Measurements from ENCODE around the gene WDR20. TPM values are rescaled to one million over a fixed set of nuclear protein-coding genes. Genes with fewer than 3 reads are reported as not detected.

The WDR20 gene, protein sequence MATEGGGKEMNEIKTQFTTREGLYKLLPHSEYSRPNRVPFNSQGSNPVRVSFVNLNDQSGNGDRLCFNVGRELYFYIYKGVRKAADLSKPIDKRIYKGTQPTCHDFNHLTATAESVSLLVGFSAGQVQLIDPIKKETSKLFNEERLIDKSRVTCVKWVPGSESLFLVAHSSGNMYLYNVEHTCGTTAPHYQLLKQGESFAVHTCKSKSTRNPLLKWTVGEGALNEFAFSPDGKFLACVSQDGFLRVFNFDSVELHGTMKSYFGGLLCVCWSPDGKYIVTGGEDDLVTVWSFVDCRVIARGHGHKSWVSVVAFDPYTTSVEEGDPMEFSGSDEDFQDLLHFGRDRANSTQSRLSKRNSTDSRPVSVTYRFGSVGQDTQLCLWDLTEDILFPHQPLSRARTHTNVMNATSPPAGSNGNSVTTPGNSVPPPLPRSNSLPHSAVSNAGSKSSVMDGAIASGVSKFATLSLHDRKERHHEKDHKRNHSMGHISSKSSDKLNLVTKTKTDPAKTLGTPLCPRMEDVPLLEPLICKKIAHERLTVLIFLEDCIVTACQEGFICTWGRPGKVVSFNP
- total RNA-seq (2022; extraction: Qiagen RNA extraction) = 21.8 to 22.9 TPM (median 22.7 TPM) in 5 replicates

DNA sequence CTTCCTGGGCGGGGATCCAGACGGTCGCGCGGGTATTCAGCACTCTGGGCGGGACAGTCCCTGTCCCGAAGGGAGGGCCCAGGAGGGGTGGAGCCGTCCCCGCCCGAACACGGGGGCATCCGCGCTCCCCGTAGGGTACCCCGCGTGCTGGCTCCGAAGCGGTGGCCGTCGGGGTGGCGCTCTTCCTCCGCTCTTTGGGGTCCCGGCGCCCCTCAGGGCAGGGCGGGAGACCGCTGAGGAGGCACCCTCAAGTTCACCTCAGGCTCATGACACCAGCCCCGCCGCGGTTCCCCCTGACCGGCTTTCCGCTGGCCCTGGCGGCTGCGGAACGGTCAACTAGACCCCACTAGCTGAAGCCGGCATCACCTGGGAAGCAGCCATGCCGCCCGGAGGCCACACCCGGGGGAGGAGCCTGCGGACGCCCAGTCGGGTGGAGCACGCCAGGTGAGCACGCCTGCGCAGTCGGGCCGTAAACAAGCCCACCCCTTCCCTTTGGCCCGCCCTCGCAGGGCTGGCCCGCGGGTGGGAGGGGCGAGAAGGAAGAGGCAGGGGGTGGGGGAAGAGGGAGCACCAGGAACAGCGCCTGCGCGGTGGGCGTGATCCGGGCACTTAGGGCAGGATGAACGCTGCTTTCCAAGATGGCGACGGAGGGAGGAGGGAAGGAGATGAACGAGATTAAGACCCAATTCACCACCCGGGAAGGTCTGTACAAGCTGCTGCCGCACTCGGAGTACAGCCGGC is at the start of gene WDR20:
WDR20 (plus strand) TSS at position 612 of the 741 bp plus-strand sequence; CDS start at position 639, 27 bp downstream.

Other genes starting within 250 kb of the WDR20 start
- gene DYNC1H1, start 175.3 kb upstream of the WDR20 start, total RNA-seq (2022; extraction: Qiagen RNA extraction) = 136 to 255 TPM (median 236 TPM) in 5 replicates
- gene HSP90AA1, start 52.9 kb upstream of the WDR20 start, total RNA-seq (2022; extraction: Qiagen RNA extraction) = 731 to 880 TPM (median 842 TPM) in 5 replicates
- 18.1 to 20.8 TPM (median 19.3 TPM) in 5 replicates for gene MOK, start 165.3 kb downstream of the WDR20 start, total RNA-seq (2022; extraction: Qiagen RNA extraction)
- 4.3 to 6.8 TPM (median 6.2 TPM) in 5 replicates for gene ZNF839, start 179.8 kb downstream of the WDR20 start, total RNA-seq (2022; extraction: Qiagen RNA extraction)
- gene CINP, start 223.0 kb downstream of the WDR20 start, total RNA-seq (2022; extraction: Qiagen RNA extraction) = 50.2 to 67.6 TPM (median 55.1 TPM) in 5 replicates
- 5.6 to 9.7 TPM (median 7.7 TPM) in 5 replicates for gene TECPR2, start 223.0 kb downstream of the WDR20 start, total RNA-seq (2022; extraction: Qiagen RNA extraction)